SK-N-SH treated with all-trans-retinoic acid at 6 μM for 48 hours (cell line): ENCODE data around the gene NPAS2.

Experiments used
- ATAC-seq: fragments of 200-7000 bp; cut with Tn5 transposase; 3 replicates; pipeline ENCODE4 v1.9.1; 2020; ENCODE audit warnings: mild to moderate bottlenecking, moderate library complexity
- ARNTL ChIP-seq: fragments of 450-650 bp; formaldehyde crosslinking; IDR thresholded peaks from 2 replicates; pipeline ENCODE4 v1.5.0; 2020; ENCODE audit warnings: low read depth, mild to moderate bottlenecking, moderate library complexity, borderline replicate concordance
- BACH2 ChIP-seq: fragments of 250-450 bp; sonication (Bioruptor Pico); IDR thresholded peaks from 2 replicates; pipeline ENCODE4 v1.9.0; 2021; ENCODE audit warnings: mild to moderate bottlenecking, borderline replicate concordance
- CREB5 ChIP-seq: fragments of 250-450 bp; sonication (Bioruptor Pico); IDR thresholded peaks from 2 replicates; pipeline ENCODE4 v1.5.1; 2020; ENCODE audit warnings: low read depth, mild to moderate bottlenecking, moderate library complexity
- CSDC2 ChIP-seq: fragments of 250-450 bp; sonication (Bioruptor Pico); IDR thresholded peaks from 2 replicates; pipeline ENCODE4 v1.5.0; 2020; ENCODE audit warnings: mild to moderate bottlenecking, moderate library complexity
- CSRNP3 ChIP-seq: fragments of 250-450 bp; sonication (Bioruptor Pico); IDR thresholded peaks from 2 replicates; pipeline ENCODE4 v1.5.1; 2021; ENCODE audit warnings: mild to moderate bottlenecking, moderate library complexity
- ESRRG ChIP-seq: fragments of 250-450 bp; sonication (Bioruptor Pico); IDR thresholded peaks from 2 replicates; pipeline ENCODE4 v1.6.1; 2021; ENCODE audit warnings: mild to moderate bottlenecking
- GLIS3 ChIP-seq: fragments of 250-450 bp; sonication (Bioruptor Pico); IDR thresholded peaks from 2 replicates; pipeline ENCODE4 v1.5.0; 2020; ENCODE audit warnings: mild to moderate bottlenecking, moderate library complexity
- ISL1 ChIP-seq: fragments of 250-450 bp; sonication (Bioruptor Pico); IDR thresholded peaks from 2 replicates; pipeline ENCODE4 v2.1.2; 2022; ENCODE audit warnings: mild to moderate bottlenecking, moderate library complexity
- PATZ1 ChIP-seq: fragments of 250-450 bp; sonication (Bioruptor Pico); IDR thresholded peaks from 2 replicates; pipeline ENCODE4 v1.8.0; 2020; ENCODE audit warnings: mild to moderate bottlenecking, moderate library complexity, borderline replicate concordance
- POU6F1 ChIP-seq: fragments of 250-450 bp; sonication (Bioruptor Pico); IDR thresholded peaks from 2 replicates; pipeline ENCODE4 v1.8.0; 2021; ENCODE audit warnings: low read depth, mild to moderate bottlenecking, moderate library complexity, borderline replicate concordance
- PPARA ChIP-seq: fragments of 250-450 bp; sonication (Bioruptor Pico); IDR thresholded peaks from 2 replicates; pipeline ENCODE4 v1.5.0; 2020; ENCODE audit warnings: mild to moderate bottlenecking, borderline replicate concordance
- SNAI2 ChIP-seq: fragments of 250-450 bp; sonication (Bioruptor Pico); IDR thresholded peaks from 2 replicates; pipeline ENCODE4 v1.5.0; 2020; ENCODE audit warnings: mild to moderate bottlenecking, moderate library complexity
- TCF4 ChIP-seq: fragments of 250-450 bp; sonication (Bioruptor Pico); IDR thresholded peaks from 2 replicates; pipeline ENCODE4 v1.8.0; 2021; ENCODE audit warnings: mild to moderate bottlenecking, moderate library complexity, borderline replicate concordance
- TOX ChIP-seq: fragments of 250-450 bp; sonication (Bioruptor Pico); IDR thresholded peaks from 2 replicates; pipeline ENCODE4 v1.8.0; 2021; ENCODE audit warnings: mild to moderate bottlenecking, moderate library complexity, borderline replicate concordance
- TSHZ2 ChIP-seq: fragments of 250-450 bp; sonication (Bioruptor Pico); IDR thresholded peaks from 2 replicates; pipeline ENCODE4 v1.5.0; 2020; ENCODE audit warnings: mild to moderate bottlenecking, moderate library complexity
- ZC3H10 ChIP-seq: fragments of 250-450 bp; sonication (Bioruptor Pico); IDR thresholded peaks from 2 replicates; pipeline ENCODE4 v1.5.1; 2021; ENCODE audit warnings: mild to moderate bottlenecking, moderate library complexity
- ZFP3 ChIP-seq: fragments of 250-450 bp; sonication (Bioruptor Pico); IDR thresholded peaks from 2 replicates; pipeline ENCODE4 v1.5.0; 2020; ENCODE audit warnings: mild to moderate bottlenecking, moderate library complexity
- ZFP30 ChIP-seq: fragments of 450-650 bp; formaldehyde crosslinking; IDR thresholded peaks from 2 replicates; pipeline ENCODE4 v1.5.0; 2022; ENCODE audit warnings: mild to moderate bottlenecking, moderate library complexity
- ZNF565 ChIP-seq: fragments of 450-650 bp; formaldehyde crosslinking; conservative IDR thresholded peaks from 2 replicates; pipeline ENCODE4 v1.5.0; 2020; ENCODE audit warnings: low read depth, mild to moderate bottlenecking, moderate library complexity
- ZNF70 ChIP-seq: fragments of 450-650 bp; formaldehyde crosslinking; IDR thresholded peaks from 2 replicates; pipeline ENCODE4 v1.5.0; 2020; ENCODE audit warnings: mild to moderate bottlenecking, moderate library complexity
- ZNF8 ChIP-seq: fragments of 450-650 bp; formaldehyde crosslinking; IDR thresholded peaks from 2 replicates; pipeline ENCODE4 v1.5.0; 2020; ENCODE audit warnings: mild to moderate bottlenecking, moderate library complexity

NPAS2 gene

GRCh38 chr2:100820523-100821254, 750 bp downstream of the NPAS2 start:
- no peak for ATAC-seq
- TF ChIP-seq ARNTL (CRISPR knock-in tag): no peak
- TF ChIP-seq PPARA: no peak
- no peak for TF ChIP-seq CSDC2
- no peak for TF ChIP-seq BACH2 (CRISPR knock-in tag)
- TF ChIP-seq PATZ1 (CRISPR knock-in tag): no peak
- TF ChIP-seq POU6F1: no peak
- TF ChIP-seq ZNF8 (CRISPR knock-in tag): no peak
- no peak for TF ChIP-seq TSHZ2 (CRISPR knock-in tag)
- no peak for TF ChIP-seq TOX

GRCh38 chr2:100821255-100821910, 1.4 kb downstream of the NPAS2 start:
- peak; percentile 14; the same call in 1 of the 3 replicates for ATAC-seq
- TF ChIP-seq ZFP30 (no peak), ISL1 (CRISPR knock-in tag) (no peak), ARNTL (CRISPR knock-in tag) (no peak), CSDC2 (no peak), TOX (no peak), SNAI2 (CRISPR knock-in tag) (no peak), ZC3H10 (CRISPR knock-in tag) (no peak), ZFP3 (CRISPR knock-in tag) (no peak), ZNF565 (CRISPR knock-in tag) (no peak), CREB5 (CRISPR knock-in tag) (no peak), TCF4 (CRISPR knock-in tag) (no peak), GLIS3 (no peak), ZNF70 (CRISPR knock-in tag) (no peak), BACH2 (CRISPR knock-in tag) (no peak), ZNF8 (CRISPR knock-in tag) (no peak), CSRNP3 (CRISPR knock-in tag) (no peak), PPARA (no peak)
- TF ChIP-seq, all 23 proteins: peak for 0

- ATAC-seq: no peak
- TF ChIP-seq ZC3H10 (CRISPR knock-in tag) (no peak), GLIS3 (no peak), ZFP3 (CRISPR knock-in tag) (no peak), CREB5 (CRISPR knock-in tag) (no peak), ZNF8 (CRISPR knock-in tag) (no peak), PATZ1 (CRISPR knock-in tag) (no peak), ESRRG (CRISPR knock-in tag) (no peak), ARNTL (CRISPR knock-in tag) (no peak), POU6F1 (no peak), TCF4 (CRISPR knock-in tag) (no peak), ZNF565 (CRISPR knock-in tag) (no peak), SNAI2 (CRISPR knock-in tag) (no peak)
Observed at GRCh38 chr2:100821911-100822265, 1.9 kb downstream of the NPAS2 start.
